Stimulated activated naive CD4-positive, alpha-beta T cell treated with Interleukin-2 at 50 U/mL for 16 hours (primary cell): Measurements from ENCODE around the gene SRGAP2.
"Not testable (repeated sequence)": the region's sequence is repeated elsewhere in the genome, so short reads cannot be mapped to it uniquely, and the experiment has no call there.

ENCODE experiments used
- DNase-seq: peaks from one replicate; lab custom pipeline; 2025; lab: John Stamatoyannopoulos, UW

SRGAP2 gene

DNA sequence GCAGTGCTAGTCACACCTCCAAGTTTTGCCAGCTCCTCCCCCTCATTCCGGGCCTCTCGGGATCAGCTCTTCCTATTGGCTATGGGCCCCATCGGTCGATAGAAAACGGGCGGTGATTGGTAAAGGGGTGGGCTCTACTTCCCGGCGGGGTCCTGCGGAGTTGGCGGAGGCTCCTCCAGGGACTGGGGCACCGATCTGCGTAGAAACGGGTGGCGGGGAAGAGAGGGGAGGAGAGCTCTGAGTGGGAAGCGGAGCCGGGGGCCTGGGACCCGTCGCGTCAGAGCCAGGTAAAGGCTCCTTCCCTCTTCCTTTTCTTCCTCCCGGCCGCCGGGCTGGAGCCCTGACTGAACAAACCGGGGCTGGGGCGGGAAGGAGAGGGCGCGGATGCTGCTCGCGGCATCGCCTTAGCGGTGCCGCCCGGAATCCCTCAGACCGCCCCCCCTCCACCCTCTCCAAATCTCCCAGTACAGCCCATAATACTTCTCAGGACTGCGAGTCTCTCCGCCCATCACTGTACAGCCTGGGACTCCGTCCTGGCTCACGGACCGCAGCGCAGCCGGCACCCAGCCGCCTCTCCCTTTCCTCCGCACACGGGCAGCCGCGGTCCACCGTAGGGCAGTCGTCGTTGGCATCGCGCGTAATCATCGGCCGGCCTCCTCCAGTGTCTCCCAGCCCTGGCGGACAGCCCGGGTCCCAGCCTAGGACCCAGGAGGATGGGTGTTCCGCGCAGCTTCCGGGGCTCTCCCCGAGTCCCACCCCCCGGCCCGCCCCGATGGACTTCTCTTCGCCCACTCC is at the start of gene SRGAP2:
TSS of gene SRGAP2 (plus strand) at position 178 of the 795 bp plus-strand sequence. CDS start 2,430 bp downstream, outside the sequence.
- peak; percentile 48 for DNase-seq

DNA sequence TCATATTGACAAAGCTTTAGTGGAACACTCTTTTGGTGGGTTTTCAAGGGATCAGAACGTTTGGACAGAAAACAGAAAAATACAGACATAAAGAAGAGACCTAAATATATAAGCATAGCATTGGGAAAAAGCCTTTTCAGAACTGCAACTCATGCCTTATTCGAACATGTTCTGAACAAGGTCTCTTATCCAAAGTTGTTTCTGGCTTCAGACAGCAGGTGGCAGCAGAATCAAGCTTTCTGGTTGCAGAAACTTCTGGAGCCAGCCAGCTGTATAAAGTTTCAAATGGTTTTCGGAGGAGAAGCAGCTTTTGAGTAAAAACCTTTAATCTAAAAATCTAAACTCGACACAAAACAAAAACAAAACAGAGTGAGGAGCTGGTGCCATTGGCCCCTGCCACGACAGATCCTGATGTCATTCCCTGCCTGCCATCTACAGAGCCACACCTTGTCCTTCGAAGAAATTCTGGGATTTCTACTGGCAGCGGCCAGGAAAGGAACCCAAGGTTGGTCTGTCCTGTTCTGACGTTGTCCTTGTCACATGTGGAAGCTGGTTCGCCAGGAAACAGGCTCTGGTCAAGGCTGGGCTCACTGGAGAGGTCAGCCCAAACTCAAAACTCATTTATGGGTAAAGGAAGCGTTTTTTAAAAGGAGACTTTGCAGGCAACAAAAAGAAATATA is 35.9 kb upstream of the SRGAP2 start:
- not testable (repeated sequence) for DNase-seq

DNA sequence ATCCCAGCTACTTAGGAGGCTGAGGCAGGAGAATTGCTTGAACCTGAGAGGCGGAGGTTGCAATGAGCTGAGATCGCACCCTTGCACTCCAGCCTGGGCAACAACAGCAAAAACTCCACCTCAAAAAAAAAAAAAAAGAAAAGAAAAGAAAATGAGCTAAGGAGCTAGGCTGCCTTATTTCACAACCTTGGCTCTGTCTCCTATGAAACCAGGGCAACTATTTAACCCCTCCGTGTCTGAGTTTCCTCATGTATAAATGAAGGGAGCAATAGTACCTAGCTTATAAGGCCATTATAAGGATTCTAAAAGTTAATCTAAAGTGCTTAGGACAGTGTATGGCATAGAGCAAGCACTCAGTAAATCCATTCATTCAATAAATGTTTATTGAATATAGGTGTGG is 33.5 kb upstream of the SRGAP2 start:
- not testable (repeated sequence) for DNase-seq

DNA sequence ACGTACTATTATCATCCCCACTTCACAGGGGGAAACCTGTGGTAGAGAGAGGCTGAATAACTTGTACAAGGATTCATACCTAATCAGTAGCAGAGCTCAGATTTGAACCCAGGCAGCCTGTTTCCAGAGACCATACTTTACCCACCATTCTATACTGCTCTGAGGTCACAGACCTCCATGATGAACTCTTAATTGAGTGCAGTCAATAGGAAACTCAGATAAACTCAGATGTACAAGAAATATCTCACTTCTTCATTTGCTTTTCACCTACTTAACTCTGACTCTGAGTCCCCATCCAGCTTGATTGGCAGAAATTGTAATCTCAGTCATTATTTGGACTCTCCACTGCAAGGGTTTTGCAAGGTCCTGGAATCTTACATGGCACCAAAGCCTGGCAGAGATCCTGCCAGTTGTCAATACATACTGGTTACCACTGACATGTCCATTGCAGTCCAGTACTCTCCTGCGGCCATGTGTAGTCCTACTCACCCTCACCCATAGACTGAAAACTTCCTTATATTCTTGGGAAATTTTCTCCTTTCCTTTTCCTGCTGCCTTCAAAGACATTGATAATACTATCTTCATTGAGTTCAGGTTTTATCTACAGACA is 30.1 kb upstream of the SRGAP2 start:
- not testable (repeated sequence) for DNase-seq

DNA sequence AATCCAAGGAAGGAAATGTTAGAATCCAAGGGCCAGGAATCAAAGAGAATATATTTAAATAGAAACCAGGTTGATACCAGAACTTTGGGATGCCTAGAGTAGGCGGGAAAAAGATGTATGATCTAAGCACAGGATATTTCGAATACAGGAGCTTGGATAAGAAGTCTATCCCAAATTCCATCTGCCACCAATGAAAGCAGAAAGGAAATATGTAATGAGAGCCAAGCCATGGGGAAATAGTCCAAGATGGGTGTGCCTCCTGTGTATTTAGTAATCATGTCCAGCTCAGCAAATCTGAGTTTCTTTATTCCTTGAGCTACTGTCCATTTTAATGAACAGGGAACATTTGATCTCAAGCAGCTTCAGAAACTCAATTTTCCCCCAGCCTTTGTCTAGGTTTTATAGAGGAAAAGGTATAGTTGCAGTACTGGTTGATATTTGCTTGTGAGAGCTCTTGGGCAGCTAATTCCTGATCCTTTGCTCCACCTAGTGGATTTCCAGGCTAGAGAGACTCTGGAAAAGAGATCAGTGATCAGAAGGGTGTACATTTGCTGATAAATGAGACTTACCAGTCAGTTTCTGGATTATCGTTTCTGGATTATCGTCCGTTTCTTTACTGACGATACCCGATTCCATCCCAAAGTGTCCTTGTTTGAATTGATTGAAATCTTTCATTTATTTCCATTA is 29.0 kb upstream of the SRGAP2 start:
- not testable (repeated sequence) for DNase-seq

DNA sequence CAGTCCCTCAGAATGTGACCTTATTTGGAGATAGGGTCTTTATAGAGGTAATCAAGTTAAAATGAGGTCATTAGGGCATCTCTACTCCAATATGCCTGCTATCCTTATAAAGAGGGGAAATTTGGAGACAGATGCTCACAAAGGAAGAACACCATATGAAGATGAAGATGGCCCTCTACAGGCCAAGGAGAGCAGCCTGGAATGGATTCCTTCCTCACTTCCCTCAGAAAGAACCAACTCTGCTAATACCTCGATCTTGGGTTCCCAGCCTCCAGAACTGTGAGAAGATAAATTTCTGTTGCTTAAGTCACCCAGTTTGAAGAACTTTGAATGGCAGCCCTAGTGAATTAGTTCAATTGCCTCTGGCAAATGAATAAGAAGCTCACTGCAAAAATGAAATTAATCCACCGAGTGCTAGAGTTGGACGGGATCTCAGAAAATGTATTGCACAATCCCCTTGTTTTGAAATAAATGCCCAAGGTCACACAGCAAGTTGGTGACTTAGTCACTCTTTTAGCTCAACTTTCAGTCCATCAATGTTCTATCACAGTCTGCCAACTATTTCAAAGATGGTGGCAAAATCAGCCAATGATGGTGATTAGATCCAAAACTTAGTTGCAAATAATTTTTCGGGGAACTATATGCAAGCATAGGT is 27.8 kb upstream of the SRGAP2 start:
- DNase-seq: not testable (repeated sequence)

DNA sequence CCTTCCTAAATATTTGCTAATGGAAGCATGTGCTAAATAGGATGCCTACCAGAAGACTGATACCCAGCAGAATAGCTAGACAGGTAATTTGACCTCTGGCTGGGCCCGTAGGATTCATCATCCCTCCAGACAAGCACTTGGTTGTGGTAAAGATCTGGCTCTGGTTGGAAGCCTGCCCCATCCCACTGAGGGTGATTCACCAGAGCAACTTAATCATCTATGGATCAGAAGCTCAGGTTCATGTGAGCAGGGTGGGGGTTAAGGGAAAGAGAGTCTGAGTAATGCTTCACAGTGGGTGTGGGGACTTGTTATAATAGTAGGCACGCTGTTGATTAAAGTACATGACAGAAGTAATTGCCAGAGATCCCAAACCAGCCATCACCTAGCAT is 27.2 kb upstream of the SRGAP2 start:
- DNase-seq: not testable (repeated sequence)

DNA sequence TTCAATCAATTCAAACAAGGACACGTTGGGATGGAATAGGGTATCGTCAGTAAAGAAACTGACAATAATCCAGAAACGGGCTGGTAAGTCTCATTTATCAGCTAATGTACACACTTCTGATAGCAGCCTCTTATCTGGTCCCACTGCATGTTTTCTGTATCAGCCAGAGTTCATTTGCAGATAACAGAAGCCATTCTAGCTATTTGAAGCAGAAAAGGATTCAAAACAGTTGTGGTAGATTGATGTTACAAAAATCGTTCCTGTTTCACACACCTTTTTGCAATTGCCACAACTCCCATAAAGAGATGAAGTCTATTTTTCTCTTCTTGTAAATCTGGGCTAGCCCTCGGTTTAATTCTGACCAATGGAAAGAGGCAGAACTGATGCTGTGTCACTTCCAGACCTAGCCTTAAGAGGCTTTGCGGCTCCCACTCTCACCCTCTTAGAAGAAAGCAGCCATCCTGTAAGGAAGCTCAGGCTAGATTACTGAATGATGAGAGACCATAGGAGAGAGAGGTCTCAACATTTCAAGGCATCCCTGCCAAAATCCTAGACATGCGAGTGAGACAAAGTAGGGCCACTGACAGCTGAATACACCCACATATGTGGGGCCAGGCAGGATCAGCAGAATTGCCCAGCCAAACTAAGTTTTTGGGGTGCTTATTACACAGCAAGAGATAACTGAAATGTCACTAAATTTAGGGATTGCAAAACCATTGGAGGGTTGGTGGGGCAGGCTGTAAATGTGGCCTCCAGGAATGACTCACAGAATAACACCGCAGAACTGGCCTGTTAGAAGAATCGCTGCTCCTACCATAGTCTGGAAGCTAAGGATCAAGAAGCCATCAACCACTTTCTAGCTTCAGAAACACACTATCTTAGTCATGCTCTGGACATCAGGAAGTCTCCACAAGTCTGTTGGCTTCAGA is 25.0 kb upstream of the SRGAP2 start:
- DNase-seq: not testable (repeated sequence)

DNA sequence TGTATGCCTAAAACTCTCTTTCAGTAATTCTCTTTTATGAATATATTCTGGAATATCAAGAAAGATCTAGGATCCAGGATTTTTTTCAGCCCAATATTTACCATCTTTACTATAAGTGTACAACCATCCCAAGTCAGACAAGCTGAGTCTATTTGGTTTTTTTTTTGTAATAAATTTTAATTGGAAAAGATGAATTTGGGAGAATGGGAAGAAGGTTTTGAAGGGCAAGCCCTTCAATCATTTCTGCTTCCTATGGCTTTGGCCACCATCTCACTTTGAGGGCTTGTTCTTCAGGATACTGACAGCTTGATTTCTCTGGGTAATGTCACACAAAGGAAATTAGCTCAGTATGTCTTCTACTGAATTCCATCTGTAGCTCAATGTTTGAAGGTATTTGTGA is 23.7 kb upstream of the SRGAP2 start:
- DNase-seq: not testable (repeated sequence)

DNA sequence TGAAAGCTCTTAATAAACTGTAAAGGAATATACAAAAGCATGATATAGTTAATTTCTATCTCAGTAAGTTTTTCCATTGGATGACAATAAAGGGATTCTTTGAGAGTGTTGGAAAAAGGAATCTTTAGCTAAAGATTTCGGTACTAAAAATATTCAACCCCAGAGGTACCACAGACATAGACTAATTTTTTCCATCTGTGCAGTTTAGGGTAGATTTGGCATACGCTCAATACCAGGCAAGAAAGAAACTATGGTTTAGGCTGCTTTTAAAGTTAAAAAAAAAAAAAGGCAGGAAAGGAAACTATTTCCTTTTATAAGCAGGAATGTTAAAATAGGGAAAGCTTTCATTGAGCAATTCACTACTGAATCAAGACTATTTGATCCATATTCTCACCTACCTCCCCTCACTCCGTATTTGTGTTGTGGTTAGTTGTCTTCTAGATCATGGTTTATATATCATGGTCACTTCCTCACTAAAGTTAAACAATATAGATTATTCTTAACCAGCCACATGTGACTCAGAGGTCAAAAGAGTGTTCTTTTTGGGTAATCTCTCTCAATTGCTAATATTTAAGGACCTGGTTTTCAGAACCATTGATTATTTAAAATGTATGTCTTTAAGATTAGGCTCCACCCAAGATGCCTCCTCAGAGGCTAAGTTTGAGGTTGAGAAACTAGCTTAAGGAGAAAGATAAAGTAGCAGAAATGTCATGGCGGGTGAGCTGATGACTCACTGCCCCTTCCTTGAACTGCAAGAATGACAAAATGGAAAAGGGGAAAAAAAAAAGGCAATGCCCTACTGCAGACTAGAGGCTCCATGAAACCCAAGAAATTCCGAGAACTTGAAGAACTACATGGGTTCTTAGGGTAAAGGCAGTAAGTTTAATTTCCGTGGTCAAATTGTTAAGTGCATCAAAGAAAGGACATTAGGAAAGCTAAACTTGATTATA is 20.7 kb upstream of the SRGAP2 start:
- not testable (repeated sequence) for DNase-seq

DNA sequence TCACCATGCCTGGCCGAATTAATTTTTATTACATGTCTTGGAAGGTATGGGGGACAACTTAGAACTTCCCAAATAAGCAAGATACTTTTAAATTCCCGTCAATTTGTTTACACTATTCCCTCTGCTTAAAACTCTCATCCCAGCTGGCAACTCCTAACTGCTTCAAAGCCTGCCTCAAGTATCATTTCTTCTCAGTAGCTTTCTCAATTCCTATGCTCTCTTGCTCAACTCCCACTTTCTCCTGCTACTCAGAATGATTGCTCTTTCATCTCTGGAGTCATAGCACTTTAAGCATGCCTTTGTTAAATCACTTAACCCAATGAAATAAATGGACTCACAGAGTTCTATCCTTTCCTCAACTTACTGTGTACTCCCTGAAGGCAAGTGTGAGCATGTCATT is 19.6 kb upstream of the SRGAP2 start:
- DNase-seq: not testable (repeated sequence)

DNA sequence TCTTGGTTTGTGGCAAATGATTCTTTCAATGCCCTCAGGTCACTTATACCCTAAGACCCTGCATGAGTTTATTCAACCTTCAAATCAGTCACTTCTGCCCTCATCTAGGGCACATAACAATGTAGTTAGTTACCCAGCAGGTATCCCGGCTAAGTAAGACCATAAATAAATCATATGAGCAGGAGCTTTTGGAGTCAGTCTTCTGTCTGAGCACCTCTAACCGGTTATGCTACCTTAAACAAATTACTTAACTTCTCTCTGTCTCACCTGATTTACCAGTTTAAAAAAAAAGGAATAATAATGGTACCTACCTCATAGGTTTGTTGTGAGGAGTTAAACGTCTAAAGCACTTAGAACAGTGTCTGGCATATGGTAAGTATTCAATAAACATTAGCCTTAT is 17.6 kb upstream of the SRGAP2 start:
- DNase-seq: not testable (repeated sequence)

DNA sequence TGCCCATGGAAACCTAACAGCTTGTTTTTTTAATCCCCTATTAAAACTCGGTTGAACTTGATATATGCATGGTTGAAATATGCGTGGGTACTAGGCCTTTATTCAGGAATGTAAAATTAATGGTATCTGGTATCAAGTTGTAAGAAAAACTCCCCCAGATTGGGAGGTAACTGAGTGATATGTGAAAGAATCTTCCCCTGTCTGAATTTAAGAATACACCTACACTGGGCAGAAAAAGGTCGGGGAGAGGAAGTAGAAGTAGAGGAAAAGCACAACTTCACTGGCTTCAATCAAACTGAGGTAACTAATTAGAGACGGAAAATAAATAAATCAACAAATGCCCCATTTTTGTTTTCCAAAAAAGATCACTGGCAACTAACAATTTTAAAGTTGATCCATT is 16.5 kb upstream of the SRGAP2 start:
- not testable (repeated sequence) for DNase-seq

DNA sequence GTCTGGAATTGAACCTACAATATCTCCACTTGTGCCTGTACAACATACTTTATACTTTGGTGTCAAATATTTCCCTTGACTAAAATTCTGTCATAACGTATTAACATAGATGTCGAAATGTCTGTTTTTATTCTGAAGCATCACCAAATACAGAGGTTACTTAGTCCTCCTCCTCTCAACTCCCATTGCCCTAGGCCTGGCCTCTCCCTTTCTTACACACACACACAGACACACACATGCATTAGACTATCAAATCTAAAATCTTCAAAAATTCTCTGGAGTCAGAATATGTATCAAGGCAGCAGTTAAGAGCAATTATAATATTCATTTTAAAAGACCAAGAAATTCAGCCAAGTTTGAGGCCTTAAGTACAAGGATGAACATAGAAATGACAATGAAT is 8.2 kb upstream of the SRGAP2 start:
- DNase-seq: not testable (repeated sequence)

DNA sequence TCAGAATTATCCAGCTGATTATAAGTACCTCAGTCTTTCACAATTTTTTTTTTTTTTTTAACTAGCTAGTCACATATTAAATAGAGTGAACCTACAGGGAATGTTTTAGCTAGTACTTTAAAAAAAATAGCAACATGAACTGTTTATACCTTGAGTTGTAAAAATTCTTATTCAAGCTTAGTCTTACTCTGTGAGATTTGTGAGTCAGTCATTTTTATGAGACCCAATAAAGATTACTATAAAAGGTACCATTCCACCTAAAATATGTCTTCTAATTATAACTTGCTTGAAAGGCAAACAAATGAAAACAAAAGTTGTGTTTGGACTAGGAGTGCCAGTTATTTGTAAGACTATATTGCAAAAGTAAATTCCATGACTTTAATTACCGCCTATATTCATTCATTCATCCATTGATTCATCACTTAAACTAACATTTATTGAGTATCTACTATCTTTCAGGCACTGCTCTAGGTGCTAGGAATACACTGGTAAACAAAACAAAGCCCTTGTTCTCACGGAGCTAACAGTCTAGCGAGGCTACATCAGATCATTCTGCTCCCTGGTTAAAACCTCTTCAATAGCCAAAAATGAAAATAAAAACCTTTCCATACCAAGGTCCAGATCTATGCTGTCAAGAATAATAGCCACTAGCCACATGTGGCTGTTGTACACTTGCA is 6.5 kb upstream of the SRGAP2 start:
- not testable (repeated sequence) for DNase-seq

DNA sequence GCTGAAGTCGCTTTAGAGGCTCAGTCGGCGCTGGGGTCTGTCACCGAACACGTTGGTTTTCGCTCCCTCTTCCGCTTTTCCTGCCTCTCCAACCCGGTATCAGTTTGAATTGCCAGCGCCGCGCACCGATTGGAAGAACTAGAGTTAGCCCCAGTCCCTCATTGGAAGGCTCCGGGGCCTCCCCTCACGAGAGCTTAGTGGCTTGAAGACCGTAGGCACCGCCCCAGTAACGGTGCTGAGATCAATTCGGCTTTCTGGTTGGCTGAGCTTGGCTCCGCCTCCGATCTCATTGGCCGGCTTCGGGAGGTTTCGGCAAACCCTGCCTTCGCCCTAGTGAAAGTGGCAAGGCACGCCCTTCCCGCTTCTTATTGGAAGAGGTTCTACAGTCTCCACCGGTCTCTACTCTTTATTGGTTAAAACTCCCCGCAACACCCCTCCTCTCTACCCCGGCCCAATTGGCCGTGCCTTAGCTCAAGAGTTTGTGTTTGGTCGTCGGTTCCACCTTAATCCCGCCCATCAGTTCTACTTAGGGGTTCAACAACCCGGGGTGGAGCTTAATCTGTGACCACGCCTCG is 465 bp upstream of the SRGAP2 start, which contains the start of gene FAM72A:
TSS of gene FAM72A (minus strand) at position 51 of the 575 bp plus-strand sequence. CDS start 814 bp downstream, outside the sequence.
- DNase-seq: peak; percentile 98

DNA sequence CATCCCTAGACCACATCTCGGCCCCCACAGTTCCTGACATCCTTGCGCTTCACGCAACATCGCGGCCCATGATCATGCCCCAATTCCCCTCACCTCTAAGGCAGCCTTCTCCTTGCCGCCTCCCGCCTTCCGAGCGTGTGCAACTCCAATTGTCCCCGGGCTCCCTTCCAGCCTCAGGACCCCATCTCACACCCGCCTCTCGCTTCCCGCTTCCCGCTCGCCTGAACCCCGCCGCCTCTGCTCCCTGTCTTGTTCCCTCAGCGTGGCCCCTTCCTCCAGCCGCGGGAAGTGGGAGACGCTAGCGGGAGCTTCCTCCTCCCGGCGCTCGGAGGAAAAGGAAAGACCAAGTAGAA is 794 bp downstream of the SRGAP2 start:
- DNase-seq: not testable (repeated sequence)

DNA sequence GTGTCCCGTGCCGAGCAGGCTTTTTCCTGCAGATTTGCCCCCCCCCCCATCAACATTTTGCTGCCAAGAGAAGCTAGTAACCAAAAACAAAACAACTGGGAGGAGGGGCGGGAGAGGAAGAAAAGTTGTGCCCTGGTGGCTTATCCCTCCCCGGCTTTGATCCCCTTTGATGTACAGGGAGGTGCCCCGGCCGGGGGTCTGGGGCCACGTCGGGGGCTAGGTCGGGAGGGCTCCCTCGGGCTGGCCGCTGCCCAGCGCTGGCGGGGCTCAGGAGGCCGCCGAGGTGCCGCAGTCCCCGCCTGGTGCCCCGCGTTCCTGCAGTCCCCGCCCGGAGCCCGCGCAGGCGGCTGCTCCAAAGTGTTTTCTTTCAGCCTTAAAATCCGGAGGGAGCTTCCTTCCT is 1.5 kb downstream of the SRGAP2 start:
- not testable (repeated sequence) for DNase-seq
